GM21737 (cell line): ENCODE measurements around the gene ATAD3A.

ENCODE experiments used
- ATAC-seq: cut with Tn5 transposase; IDR thresholded peaks from one replicate; pipeline ENCODE4 v1.9.1; 2021; ENCODE audit warnings: mild to moderate bottlenecking, moderate library complexity; ENCODE audit not compliant: unreplicated experiment

The ATAD3A gene

GRCh38 chr1:1537626-1538250, 25.8 kb downstream of the ATAD3A start:
- ATAC-seq = no peak

DNA sequence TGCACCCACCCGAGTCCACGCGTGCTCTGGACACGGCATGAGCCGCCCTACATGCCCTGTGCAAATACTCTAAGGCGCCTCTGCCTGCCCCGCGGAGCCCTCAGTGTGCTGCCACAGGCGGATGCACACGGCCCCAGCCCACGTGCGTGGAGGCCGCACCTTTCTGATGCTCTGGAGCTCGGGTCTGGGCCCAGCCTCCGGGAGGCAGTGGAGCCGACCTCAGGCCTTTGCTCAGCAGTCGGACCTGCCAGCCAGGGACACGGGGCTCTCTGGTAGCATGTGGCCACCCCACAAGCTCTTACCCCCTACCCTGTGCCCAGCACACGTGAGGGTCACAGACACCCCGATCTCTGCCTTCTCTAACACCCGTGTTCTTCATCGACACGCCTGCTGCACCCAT, 26.4 kb downstream of the ATAD3A start:
- no peak for ATAC-seq

GRCh38 chr1:1538989-1539309, 27.0 kb downstream of the ATAD3A start:
- no peak for ATAC-seq

GRCh38 chr1:1539310-1540089, 27.5 kb downstream of the ATAD3A start:
- no peak for ATAC-seq

GRCh38 chr1:1540090-1540817, 28.3 kb downstream of the ATAD3A start, which contains the start of gene TMEM240:
TSS of gene TMEM240 (minus strand) at chr1:1540624. CDS start at chr1:1540346, 278 bp downstream.
- ATAC-seq = no peak

- ATAC-seq = no peak
These were observed 29.1 kb downstream of the ATAD3A start for GRCh38 chr1:1540818-1541628.

DNA sequence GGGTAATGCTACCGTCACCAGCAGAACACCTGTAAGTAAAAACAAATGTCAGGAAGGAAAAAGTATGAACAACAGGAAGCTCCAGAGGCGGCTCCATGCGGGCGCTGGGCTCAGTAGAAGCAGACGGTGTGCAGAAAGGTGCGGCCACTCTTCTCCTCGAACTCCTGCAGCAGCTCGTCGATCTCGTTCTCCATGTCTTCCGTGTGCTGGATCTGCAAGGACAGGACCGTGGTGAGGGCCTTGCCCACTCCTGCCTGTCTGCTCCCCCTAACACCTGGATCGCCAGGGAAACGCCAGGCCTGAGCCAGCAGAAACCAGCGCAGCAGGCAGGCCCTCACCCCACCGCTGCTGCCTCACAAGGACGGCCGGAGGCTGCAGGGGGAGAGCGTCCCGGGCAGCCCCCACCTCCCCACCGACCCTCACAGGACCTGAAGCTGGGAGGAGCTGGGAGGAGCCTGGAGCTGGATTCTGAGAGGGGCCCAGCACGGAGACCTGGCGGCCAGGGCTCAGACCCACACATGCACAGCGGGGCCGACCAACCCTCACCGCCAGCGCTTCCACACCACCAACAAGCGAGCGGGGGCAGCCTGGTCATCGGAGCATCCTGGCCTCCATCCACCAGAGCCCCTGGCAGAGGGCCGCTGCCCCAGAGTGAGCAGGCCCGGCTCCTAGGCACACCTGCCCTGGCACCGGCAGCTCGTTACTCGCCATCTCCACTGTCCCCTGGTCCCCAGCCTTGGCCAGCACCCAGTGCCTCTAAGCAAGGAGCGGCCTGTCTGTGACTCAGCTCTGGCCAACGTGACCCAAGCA, 30.2 kb downstream of the ATAD3A start:
- no peak for ATAC-seq

DNA sequence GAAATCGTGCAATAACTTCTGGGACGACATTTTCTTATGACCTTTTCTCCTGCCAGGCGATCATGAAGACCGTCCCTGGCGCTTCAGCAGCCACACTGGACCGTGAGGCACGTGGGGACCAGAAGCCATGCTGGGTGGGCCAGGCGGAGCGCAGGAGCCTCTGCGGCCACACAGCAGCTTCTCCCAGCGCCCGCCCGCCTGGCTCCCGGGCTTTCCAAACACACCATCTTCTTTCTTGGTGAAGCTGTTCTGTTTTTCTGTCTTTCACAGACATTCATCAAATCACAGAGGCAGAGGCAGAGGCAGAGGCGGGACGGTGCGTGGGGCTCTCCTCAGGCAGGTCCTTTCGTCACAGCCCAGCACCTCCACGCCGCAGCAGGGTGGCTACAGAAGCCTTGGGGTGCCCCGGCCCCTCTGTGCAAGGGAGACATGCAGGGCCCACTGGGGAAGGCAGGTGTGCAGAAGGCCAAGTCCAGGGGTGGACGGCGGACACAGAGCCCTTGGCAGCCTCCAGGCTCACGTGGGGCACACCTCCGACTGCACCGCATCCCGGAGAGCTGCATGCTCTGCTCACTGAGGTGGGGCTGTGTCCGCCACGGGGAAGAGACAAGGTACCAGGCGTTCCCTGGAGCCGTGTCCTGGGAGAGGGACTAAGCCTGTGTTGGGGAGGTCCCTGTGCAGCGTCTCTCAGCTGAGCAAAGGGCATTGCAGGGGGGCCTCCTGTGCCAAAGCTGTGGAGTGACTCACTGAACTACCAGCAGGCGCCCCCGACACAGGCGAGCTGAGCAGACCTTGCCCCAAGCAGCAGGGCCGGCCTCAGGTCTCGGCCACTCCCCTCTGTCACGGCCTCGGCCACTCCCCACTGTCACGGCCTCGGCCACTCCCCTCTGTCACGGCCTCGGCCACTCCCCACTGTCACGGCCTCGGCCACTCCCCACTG, 31.1 kb downstream of the ATAD3A start:
- ATAC-seq = no peak

- ATAC-seq = no peak
These were observed 31.7 kb downstream of the ATAD3A start for GRCh38 chr1:1543706-1544099.

DNA sequence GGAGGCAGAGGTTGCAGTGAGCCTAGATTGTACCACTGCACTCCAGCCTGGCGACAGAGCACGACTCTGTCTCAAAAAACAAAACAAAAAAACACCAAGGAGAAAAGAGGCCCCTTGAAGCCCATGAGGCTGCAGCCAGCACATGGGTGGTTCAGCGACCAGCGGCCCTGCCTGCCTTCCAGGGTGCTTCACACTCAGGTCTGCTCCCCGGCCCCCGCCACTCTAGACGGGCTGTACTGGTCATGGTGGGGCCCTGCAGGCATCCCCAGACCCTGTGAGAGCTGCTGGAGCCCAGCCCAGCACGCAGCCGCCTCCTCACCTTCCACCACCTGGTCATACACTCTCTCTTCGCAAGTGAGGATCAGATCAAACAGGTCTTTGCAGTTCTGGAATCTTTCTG, 32.6 kb downstream of the ATAD3A start:
- no peak for ATAC-seq

DNA sequence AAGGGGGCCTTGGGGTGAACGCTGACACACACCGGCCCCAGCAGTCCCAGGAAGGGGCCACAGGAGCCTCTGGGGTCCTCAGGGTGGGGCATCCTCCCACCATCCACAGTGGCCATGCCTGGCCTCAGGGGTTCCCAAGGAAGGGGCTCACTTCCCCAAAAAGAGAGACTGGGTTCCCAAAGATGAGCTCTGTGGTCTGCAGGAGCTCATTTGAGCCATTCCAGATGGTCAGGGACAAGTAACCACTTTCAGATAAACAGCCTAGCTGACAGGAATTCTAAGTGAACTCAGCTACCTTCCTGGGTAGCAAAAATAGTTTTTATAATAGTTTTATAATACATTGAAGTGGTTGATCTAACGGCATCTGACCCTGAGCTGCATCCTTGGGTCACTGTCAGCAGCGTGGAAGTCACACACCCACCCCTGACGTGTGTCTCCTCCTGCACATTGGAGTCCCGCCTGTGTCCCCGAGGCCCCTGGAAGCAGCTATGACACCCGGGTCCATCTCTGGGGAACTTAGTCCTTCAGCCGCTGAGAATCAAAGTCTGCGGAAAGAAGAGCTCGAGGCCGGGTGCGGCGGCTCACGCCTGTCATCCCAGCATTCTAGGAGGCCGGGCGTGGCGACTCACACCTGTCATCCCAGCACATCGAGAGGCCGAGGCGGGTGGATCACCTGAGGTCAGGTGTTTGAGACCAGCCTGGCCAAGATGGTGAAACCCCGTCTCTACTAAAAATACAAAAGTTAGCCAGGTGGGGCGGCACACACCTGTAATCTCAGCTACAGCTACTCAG, 34.2 kb downstream of the ATAD3A start:
- no peak for ATAC-seq

DNA sequence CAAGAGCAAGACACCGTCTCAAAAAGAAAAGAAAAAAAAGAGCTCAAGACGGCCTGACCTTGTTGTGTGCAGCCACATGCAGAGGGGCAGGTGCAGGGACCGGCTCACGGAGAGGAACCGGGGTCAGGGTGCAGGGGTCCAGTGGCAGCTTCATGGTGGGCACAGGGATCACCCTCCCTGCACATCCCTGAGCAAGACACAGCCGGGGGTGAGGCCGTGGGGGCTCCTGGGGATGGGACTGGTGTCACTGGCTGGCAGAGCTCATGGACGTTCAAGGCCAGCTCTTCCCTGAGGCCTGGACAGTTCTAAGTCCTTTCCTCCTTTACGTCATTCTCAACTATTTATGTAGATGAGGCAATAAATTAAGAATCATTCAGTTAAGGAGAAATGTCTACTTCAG, 35.0 kb downstream of the ATAD3A start:
- ATAC-seq = no peak

DNA sequence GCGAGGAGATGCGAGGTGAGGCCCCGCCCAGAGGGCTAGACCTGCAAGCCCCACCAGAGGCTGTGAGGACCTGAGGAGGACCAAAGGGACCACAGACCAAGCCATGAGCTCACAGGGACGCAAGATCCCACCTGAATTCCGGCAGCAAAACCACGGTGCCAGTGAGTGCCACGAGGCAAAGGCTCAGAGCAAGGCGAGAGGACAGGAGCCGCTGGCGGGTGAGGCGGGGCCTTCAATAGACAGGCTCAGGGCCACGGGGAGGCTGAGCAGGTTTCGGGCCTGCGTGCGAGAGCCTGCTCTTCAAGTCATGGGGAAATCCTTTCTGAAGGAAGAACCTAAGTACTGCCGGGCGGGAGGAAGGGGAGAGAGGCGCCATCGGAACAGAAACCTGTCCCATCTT, 35.5 kb downstream of the ATAD3A start:
- ATAC-seq = no peak

DNA sequence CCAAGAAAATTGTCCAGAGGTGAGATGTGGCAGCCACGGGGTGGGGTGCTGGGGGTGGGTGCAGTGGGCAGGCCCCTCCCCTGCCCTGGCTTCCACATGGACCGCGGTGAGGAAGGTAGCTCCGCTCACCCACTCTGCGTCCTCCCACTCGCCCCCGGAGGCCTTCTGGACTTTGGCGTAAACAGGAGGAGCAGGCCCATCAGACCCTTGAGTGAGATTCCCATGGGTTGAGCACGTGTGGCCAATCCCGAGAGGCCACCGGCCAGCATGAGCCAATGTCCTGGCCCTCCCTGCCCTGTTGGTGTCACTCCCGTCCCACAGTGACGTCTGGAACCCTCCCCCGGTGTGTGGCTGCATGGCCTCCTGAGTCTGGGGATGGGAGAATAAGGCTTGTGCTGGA, 36.6 kb downstream of the ATAD3A start:
- ATAC-seq = no peak

- no peak for ATAC-seq
These were observed 38.1 kb downstream of the ATAD3A start for GRCh38 chr1:1550087-1550486.

DNA sequence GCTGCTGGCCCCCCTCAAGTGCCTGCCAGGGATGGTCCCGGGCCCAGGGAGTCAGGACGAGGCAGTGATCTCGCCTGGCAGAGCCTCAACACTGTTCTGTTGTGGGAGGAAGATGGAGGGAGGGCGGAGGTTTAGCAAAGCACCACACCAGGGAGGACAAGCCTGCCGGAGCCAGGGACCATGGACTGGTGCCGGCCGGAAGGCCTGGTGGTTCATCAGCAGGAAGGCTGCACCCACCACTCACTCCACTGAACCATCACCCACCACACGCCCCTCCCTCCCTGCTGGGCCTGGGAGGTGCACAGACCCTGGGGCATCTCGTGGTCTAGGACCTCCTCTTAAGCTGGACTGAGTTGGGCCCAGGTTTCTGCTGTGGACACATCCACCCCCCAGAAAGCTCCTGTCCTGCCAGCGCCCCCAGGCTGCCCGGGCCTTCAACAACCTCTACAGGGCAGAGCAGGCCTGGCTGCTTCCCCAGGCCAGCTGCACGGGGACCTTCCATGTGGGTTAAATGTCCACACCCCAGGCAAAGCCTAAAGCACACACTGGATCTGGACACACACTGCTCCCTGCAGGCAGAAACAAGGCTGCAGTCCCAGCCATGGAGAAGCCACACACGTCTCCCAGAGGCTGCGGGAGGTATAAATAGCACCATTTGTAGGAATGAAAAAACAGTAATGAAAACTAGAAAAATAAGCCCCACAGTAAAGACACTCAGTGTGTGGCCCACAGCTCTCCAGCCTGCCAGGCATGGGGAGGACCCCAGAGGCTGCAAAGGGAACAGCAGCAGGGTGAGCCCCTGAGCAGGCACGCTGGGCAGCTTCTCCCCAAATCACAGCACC, 38.9 kb downstream of the ATAD3A start:
- ATAC-seq = no peak

DNA sequence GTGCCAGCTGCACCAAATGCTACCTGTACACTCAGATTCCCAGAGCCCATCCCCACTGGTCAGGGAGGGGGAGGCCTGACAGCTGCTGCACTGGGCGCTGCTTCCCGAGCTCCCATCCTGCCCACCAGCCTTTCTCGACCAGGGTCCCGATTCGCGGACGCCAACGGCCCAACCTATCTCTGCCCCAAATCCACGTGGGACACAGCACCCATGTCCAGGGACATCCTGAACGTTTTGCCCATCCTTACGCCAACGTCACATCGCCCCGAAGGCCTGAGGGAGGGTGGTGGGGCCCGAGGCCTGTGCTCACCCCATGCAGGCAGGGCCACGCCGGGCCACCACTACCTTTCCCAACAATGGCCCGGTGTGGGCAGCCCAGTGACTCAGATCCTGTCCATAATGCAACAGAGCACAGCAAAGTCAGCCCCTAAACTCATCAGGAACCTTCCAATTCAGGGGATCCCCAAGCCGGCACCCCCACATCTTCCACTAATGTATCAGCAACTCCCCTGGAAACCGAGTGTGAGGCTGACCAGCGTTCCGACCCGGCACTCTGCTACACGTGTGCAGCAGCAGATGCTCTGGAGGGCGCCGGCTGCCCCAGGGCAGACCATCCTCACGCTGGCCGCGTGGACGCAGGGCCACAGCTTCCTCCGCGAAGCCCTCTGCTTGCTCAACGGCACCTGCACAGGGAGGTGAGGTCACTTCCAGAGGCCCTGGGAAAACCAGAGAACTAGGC, 39.7 kb downstream of the ATAD3A start:
- ATAC-seq = no peak
